SK-N-MC (cell line): ENCODE data around the gene MEIS2.

ENCODE experiments used
- EZH2 ChIP-seq: fragments of 200-600 bp; sonication (generic); IDR thresholded peaks from one replicate; pipeline ENCODE4 v1.6.1; 2017; ENCODE audit warnings: antibody characterized with exemption
- POLR2AphosphoS5 ChIP-seq: IDR thresholded peaks from 2 replicates; pipeline ENCODE4 v1.6.1; 2012; ENCODE audit warnings: mild to moderate bottlenecking, low read depth, low read length, borderline replicate concordance

GRCh38 chr15:37014566-37014965 lies 85.8 kb downstream of the MEIS2 start:
- TF ChIP-seq POLR2AphosphoS5 (no peak), EZH2 (no peak)
